NCI-H1694 (cell line): ENCODE data around the gene GBX1.

Source experiments
- DNase-seq: peaks from one replicate; lab custom pipeline; 2025; lab: John Stamatoyannopoulos, UW

The GBX1 gene

GRCh38 chr7:151126491-151127137, 40.9 kb downstream of the GBX1 start:
- DNase-seq = no peak

DNA sequence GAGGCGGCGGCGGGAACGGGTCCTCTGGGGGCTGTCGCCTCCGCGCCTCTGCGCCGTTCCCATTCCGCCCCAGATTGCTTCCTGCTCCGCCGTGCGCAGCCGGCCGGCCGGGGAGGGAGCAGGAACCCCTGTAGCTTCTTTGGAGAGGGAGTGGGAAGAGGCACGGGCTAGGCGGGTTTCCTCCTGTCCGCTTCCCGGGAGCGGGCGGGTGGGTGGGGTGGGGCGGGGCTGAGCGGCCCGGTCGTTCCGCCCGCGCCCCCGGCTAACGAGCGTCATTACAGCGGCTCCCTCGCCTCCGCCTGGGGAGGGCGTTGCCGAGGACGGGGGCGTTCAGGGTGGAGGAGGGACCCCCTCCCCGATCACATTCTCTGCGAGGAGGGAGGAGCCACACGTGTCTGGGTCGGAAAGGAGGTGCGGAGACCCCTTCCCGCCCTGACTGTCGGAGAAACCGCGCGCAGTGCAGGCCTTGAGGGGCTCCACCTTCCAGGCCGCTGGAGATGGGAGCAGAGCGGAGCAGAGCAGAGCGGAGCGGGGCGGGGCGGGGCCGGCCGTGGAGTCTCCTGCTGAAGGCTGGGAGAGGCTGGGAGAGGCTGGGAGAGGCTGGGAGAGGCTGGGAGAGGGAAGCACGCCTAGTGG, 41.5 kb downstream of the GBX1 start:
- no peak for DNase-seq

DNA sequence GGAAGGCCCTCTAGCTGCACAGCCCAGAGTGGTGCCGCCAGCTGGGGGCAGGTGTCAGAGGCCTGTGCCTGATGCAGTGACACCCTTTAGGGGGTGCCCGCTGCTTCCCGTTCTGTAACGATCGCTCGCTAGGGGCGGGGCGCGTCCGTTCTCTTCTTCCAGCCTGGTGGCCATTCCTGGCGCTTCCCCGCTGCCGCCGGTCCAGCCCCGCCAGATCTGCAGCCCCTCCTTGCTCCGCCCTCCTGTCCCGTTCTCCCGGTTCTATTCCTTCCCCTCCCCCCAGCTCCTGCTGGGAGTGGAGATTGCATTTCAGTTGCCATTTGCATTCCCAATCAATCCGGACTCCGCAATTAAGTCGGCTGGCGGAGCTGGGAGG, 42.0 kb downstream of the GBX1 start:
- DNase-seq = no peak

DNA sequence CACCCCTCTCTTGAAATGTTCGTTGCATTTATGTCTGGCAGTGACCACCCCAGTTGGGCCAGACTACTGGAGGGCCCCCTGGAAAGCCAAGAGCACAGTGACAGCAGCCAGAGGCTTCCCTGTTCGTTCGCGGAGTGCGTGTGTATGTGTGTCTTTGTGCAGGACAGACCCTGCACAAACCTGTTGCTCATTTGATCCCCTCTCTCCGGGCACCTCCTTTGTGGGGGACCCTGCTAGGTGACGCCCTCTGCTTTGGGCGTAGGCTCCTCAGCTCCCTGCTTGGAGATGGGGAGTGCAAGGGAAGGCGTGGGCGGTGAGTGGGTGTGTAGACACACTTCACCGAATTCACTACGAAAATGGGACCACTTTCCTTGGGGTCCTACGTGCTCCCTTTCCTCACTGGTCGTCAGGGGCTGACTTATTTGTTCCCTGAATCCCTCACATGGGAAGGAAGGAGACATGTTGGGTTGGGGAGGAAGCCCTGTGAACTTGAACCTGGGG, 42.5 kb downstream of the GBX1 start:
- no peak for DNase-seq

DNA sequence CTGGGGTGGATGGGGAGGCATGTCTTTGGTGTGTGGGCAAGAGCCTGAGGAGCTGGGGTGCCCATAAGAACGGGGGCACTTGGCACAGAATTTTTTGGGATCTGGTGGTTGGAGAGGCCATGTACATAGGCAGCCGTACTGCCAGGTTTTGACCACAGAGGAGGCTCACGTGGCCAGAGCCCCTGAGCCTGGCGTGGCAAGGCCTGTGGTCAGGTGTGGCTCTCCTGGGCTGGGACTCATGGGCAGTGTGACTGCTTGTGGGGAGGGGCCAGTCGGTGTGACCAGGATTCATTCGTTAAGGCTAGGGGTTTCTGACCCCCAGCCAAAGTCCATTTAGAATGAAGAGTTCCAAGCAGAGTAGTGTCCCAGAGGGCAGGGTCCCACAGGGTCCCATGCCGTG, 43.0 kb downstream of the GBX1 start:
- DNase-seq = no peak

DNA sequence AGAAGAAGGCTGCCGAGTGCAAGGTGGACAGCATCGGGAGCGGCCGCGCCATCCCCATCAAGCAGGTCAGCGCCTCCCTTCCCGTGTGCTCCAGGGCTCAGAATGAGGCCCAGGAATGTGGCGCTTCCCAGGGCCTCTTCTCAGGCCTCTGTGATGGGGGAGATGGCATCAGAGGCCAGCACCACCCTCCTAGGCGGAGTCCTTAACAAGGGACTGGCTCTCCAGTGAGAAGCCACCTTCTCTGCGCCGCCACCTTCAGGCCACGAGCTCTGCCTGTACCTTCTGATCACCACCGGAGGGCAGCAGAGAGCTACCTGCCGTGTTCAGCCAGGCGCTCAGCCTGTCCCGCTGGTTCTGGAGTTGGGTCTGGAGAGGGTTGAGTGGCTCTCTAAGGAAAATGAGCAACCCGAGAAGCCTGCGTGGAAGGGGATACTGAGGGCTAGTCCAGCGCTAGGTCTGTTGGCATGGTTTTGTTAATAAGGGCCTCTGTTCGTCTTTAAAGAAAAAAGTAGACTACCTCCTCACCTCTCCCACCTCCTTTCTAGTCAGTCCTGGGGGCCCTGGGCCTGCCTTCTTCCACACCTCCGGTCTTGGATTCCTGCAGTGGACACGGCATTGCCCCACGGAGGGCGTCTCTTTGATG, 43.6 kb downstream of the GBX1 start:
- DNase-seq = peak; percentile 82

GRCh38 chr7:151123158-151123821, 44.2 kb downstream of the GBX1 start:
- DNase-seq = no peak

GRCh38 chr7:151122796-151123157, 44.7 kb downstream of the GBX1 start:
- DNase-seq = no peak

DNA sequence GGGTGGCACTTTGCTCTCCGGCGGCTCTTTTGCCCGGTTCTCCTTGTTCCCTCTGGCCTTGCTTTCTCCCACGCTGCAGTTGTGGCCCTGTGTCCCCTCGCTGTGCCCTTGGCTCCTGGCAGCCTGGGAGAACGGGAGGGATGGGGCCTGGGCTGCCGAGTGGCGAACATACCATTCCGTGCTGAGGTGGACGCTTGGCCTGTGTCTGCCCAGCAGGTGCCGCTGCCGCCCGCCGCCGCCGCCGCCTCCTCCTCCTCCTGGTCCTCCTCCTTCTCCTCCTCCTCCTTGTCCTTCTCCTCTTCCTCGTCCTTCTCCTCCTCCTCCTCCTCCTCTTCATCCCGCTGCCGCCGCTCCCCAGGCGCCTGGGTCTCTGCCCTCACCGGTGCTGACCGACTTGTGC, 45.2 kb downstream of the GBX1 start:
- DNase-seq = no peak

DNA sequence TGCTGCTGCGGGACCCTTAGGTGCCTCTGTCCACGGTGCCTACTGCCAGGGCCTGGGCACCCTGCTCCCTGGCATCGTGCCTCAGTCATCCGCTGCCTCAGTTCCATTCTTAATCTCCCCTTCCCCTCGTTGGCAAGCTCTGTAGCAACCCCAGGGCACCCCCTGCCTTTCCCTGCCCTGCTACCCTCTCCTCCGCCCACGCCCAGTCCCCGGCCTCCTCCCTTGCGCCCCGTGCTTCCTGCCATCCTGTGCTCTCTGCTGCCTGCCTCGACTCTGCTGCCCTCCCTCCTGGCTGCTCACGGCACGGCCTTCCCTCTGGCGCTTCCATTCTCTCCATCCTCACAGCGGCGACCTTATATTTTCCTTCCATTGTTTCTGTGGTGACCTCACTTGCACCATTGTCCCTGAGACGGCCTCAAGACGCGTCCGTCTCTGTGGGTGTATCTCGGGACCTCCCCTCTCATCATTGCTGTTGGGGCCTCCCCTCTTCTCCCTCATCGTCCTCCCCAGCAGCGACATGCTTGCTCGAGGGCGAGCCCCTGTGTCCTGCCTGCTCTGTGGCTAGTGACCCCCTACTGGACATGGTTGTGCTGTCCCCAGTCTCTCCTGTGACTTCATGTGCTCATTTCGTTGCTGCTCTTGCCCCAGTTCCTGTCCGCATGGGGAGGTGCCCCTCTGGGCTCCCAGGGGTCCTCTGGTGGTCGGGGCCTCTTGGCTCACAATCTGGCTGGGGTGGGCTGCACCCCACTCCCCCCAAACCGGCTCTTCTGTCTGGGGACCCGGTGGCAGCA, 45.9 kb downstream of the GBX1 start:
- DNase-seq = no peak

GRCh38 chr7:151120896-151121295, 46.6 kb downstream of the GBX1 start:
- DNase-seq = no peak

DNA sequence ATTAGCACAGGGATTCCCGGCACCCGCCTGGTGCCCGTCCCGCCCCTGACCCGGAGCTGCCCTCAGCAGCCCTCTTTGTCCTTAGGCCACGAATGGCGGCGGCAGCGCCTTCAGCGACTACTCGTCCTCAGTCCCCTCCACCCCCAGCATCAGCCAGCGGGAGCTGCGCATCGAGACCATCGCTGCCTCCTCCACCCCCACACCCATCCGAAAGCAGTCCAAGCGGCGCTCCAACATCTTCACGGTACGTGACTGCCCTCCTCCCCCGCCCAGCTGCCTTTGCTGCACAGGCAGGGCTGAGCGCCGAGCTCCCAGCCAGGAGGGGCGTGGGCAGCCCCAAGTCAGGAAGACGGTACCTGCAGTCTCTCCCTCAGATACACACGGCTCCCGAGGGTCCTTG, 47.6 kb downstream of the GBX1 start:
- no peak for DNase-seq

GRCh38 chr7:151119055-151119415, 48.5 kb downstream of the GBX1 start:
- DNase-seq = no peak

DNA sequence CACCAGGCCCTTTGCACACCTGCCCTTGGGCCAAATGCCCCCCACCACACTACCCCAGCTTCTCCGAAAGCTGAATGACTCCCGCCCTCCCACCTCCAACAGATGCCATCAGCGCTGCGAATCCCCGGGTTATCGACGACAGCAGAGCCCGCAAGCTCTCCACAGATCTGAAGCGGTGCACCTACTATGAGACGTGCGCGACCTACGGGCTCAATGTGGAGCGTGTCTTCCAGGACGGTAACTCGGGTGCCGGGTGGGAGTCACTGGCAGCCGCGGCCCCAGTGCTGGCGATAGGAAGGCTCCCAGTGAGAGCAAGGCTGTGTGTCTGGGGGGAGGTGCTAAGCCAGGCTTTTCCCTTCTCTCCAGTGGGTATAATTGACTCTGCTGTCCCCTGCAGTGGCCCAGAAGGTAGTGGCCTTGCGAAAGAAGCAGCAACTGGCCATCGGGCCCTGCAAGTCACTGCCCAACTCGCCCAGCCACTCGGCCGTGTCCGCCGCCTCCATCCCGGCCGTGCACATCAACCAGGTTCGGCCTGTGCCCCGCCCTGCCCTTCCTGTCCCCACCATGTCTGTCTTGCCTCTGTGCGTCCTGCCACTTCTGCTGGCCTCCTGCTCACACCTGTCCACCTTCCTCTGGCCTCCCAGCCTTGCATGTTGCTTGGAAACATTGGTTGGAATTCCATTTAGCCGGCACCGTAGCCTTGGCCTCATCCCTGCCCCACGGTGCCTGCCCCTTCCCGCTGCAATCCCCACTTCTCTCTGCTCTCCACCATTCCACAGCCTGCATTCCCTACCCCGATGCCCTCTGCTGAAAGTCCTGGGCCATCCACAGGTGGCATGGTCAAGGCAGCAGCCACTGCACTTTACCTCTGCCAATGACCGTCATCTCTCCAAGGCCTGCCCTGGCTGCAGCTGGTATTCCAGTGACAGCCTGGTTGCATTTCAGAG, 49.1 kb downstream of the GBX1 start:
- DNase-seq = no peak

GRCh38 chr7:151117565-151117964, 49.9 kb downstream of the GBX1 start:
- DNase-seq = no peak

GRCh38 chr7:151116603-151117440, 50.7 kb downstream of the GBX1 start:
- no peak for DNase-seq

DNA sequence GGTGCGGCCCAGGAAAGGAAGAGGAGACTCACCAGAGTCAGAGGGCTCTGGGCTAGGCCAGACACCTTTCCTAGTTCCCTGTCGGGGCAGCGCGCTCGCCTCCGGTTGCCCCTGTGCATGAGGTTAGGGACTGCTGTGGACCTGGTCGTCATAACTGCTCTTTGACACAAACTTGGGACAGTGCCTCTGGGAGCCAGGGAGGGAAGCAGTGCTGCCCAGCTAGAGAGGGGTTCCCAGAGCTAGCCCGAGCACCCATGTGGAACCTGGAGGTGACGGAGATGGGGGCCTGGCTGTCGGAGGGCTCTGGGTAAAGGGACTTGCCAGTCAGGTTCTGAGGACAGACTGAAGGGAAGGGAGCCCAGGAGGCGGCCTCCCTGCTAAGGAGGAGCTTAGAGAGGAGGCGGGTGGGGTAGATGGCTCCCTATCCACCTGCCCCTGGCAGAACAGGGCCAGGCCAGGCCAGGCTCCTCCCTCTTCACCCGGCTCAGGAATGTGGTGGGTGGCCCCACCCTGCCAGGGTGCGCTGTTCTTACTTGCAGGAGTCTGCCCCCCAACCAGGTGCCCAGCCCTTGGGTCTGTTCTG, 51.6 kb downstream of the GBX1 start:
- DNase-seq = no peak

GRCh38 chr7:151115121-151115835, 52.2 kb downstream of the GBX1 start:
- no peak for DNase-seq
